ENCODE data around the gene ARHGAP29.
A peak's percentile ranks its signal among the peaks of the same experiment; 100 is the strongest.

Gene ARHGAP29

GRCh38 chr1:94260635-94261387 lies 23.4 kb upstream of the ARHGAP29 start:
- DNase-seq, result no peak

GRCh38 chr1:94259635-94260289 lies 22.4 kb upstream of the ARHGAP29 start:
- DNase-seq, result no peak

GRCh38 chr1:94258873-94259331 lies 21.5 kb upstream of the ARHGAP29 start:
- DNase-seq, result no peak

DNA sequence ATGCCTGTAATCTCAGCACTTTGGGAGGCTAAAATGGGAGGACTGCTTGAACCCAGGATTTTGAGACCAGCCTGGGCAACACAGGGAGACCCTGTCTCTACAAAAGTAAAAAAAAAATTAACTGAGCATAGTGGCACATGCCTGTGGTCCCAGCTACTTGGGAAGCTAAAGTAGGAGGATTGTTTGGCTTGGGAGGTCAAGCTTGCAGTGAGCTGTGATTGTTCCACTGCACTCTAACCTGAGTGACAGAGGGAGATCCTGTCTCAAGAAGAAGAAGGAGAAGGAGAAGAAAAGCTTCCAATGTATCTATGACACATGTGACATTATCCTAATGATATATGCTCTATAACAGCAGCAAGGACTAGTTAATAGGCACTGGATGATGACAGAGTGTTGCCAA lies 20.1 kb upstream of the ARHGAP29 start:
- no peak for DNase-seq

GRCh38 chr1:94255476-94255875 lies 18.1 kb upstream of the ARHGAP29 start:
- no peak for DNase-seq

DNA sequence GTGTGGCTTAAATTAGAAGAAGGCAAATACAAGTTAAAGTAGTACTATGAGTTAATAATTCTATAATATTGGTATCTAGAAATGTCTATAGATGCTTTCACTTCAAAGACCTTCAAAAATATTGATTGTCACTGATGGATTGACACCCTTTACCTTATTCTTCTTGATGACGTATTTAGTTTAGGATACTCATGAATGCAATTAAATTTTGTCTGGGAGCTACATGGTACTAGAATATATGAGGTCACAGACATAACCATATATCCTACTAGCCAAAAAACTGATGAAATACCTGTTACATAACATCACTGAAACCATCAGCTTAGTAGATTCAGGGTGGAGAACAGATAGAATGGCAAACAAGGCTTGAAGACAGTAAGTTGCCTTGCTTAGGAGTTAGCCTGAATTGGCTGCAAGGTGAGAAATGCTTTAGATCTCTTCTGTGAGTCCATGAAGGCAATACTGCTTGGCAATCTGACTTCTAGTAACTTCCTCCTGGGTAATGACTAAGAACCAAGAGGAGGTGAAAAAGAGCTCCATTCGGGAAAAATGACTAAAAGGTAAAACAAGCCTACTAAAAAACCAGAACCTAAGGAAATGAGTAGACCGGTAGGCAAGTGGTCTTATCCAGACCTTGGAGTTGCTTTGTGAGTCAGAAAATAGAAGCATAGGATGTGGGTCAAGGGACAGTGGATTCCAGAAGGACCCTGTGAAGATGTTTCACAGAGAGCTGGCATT lies 16.9 kb upstream of the ARHGAP29 start:
- no peak for DNase-seq

GRCh38 chr1:94253456-94254017 lies 16.2 kb upstream of the ARHGAP29 start:
- no peak for DNase-seq

DNA sequence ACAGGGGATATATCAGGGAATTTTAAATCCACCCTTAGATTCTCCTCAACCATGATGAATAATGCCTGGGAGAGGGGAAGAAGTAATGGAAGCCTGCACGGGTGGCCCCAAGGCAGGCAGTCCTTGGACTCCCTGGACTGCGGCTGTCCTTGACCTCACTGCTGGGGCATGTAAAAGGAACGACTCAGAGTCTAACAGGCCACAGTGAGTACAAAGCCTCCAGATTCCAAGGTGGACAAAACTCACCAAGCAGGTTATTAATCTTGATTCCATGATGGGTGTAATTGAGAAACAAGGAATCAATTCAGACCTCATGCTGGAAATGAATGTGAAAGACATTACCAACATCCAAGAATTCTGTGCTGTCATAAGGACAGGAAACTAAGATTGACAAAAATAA lies 13.0 kb upstream of the ARHGAP29 start:
- no peak for DNase-seq

- no peak for DNase-seq
Measured at GRCh38 chr1:94248956-94249688, 11.7 kb upstream of the ARHGAP29 start.

DNA sequence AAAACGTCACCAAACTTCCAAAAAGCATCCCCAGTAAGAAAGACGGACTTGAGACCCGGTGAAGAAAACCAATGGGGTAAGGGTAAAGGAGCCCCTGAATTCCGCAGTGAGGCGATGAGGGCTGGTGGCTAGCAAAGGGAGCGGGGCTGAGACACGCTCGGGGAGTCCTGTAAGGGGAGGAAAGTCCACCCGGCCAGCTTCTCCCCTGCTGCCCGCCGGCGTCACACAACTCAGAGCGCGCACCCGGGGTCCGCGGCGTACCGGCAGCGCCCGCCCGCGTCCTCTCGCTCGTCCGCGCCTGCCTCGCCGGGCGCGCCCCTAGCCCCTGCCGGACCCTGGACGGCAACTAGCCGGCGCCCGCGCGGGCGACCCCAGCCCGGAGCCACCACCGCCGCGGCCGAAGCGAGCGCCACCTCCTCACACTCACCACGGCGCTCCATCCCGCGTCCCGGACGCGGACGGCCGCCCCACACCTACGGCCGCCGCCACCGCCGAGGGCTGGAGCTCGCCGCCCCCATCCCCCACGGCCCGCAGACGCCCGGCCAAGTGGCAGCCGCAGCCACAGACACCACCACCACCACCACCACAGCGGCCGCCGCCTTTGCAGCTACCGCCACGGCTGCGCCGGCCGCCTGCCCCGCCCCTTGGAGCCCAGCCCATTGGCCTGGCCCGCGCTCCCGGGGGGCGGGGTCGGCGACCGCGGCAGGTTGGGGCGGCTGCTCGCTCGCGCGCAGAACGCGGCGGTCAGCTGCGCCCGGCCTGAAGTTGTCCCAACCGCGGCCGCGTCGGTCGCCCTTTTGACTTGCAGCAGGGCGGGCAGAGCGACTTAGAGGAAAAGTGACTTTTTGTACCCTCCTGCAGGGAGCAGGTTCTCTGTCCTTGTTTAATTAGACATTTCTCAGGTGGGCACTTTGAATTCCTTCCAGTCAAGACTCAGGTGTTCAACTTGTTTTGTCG lies 10.0 kb upstream of the ARHGAP29 start:
- DNase-seq, result peak; percentile 24

- DNase-seq, result no peak
Measured at GRCh38 chr1:94246692-94247137, 9.3 kb upstream of the ARHGAP29 start.

GRCh38 chr1:94245747-94246438 lies 8.5 kb upstream of the ARHGAP29 start:
- DNase-seq, result no peak

- no peak for DNase-seq
Measured at GRCh38 chr1:94244816-94245215, 7.4 kb upstream of the ARHGAP29 start.

- no peak for DNase-seq
Measured at GRCh38 chr1:94243665-94244064, 6.3 kb upstream of the ARHGAP29 start.

DNA sequence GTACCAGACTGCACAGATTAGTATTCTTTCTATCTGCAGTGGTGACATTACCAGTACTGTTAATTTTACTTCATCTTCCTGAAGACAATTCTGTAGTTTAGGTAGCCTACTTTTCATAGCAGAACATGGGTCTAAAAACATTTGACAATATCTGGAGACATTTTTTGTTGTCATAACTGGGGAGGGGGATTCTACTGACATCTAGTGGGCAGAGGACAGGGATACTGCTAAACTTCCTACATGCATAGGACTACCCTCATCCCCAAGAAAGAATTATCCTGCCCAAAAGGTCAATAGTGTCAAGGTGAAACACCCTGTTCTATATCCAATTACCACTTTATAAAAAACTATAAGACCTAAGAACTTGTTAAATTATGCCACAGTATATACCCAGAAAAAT lies 3.4 kb upstream of the ARHGAP29 start:
- no peak for DNase-seq

GRCh38 chr1:94239796-94240195 lies 2.4 kb upstream of the ARHGAP29 start:
- DNase-seq, result no peak

DNA sequence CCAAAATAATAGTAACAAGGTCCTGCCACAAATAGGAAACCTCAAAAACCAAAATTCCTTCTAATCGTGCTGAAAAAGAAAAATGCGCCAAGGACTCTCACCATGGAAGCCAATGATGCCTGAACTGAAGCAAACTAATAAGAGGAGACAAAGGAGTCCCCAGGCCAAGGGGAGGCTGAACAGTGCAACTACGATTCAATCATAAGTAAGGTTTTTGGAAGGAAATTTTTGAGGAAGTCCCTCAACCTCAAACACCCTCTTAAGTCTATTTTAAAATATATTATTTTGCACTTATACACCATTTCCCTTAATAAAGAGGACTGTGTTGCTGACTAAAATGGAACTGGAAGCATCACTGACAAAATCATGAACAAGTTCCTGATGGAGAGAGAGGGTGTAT lies 1.7 kb upstream of the ARHGAP29 start:
- no peak for DNase-seq

DNA sequence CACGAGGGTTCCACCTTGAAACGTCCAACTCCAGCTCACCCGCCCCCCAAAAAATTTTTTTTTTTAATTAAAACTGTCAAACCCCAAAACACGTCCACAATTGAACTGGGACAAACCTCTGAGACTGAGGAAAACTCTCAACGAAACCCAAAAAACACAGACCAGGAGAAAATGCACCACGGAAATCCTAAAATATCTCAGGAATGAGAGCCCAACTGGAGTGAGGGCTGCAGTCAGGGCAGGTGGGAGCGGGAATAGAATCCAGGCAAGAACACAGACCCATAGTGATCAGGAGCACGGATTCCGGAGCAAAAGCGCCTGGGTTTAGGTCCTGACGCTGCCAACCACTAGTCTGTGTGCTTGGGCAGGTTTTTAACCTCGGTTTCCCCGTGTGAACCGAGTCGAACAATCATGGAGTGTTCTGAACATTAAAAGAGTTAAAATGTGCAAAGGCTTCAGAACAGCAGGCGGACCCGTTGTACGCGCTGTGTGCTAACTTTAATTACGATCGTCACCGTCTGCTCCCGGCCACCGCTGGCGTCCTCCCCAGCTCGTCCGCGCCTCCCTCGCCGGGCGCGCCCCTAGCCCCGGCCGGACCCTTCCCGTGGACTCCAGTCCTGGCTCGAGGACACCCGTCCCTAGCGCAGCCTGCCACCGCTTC lies 624 bp downstream of the ARHGAP29 start:
- DNase-seq, result no peak

DNA sequence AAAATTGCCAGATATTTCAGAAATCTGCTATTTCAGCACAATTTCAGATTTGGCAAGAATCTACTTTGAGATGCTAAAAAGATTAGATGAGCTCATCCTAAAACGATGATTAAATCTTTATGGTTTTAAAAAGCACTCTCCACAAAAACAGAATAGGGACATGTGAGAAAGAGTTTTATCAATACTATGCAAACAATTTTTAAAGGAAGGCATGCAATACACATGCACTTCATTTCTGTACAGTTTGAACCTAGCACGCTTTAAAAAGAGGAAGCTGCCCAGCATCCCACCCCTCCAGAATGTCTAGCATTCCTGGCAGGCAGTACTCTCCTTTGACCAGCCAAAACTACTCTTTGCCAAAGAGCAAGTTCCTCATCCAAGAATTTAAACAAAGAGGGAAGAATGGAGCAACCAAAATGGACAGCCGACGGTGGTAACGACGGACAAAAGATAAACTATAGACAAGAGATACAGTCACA lies 1.3 kb downstream of the ARHGAP29 start:
- DNase-seq, result no peak

Data from CD4-positive, alpha-beta T cell treated with Interleukin-17A for 4 hours (primary cell).